Fibroblast of mammary gland (primary cell): Measurements from ENCODE around the gene PNMA6E.

Experiments
- DNase-seq: peaks from one replicate; pipeline ENCODE4 v3.0.0-alpha.2; 2010; ENCODE audit warnings: low read depth
- H3K4me3 ChIP-seq: 2 replicates; pipeline ENCODE4 v1.5.1; 2011; ENCODE audit warnings: low read depth, mild to moderate bottlenecking, low read length, moderate library complexity; ENCODE audit not compliant: control insufficient read depth
- CTCF ChIP-seq: conservative IDR thresholded peaks from 2 replicates; pipeline ENCODE4 v1.5.1; 2011; ENCODE audit warnings: low read depth, low read length, inconsistent platforms; ENCODE audit not compliant: control insufficient read depth, insufficient read depth

The PNMA6E gene

DNA sequence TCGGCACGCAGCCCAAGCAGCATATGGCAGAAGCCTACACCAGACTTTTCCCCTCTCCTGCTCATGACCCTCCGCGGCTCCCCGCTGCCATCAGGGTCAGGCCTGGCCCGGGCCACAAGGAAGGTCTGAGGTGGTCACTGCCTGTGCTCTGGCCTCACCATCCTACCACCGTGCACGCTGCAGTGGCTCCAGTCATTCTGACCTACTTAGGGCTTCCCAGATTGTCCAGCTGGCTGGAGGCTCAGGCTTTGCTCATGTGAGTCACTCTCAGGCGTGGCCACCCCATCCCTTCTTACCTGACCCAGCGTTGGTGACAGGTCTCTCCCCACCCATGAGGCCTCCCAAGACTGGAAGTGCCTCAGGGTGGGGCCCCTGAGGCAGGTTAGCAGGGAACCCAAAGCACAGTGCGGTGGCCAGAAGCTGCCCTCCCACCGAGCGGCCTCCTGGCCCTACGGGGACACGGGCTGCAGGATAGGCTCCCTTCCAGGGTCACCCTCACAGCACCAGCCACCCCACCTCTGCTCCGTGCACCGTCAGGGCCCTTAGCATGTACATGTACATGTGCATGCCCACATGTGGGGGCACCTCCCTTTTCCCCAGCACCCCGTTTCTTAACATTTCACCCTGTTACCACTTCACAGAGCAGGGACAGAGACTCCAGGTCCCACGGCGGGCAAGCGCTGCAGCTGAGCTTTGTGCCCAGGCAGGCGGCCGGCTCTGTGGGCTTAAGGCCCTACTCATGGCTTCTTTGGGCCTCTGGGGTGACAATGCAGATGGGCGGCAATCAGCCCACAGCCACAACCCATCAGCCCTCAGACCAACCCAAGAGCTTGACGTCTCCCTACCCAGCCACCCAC, 42.6 kb upstream of the PNMA6E start:
- H3K4me3 ChIP-seq = no peak overlapping the region
- no peak for TF ChIP-seq CTCF
- DNase-seq = no peak

GRCh38 chrX:153442463-153442862, 41.3 kb upstream of the PNMA6E start:
- no peak for DNase-seq
- TF ChIP-seq CTCF = no peak
- H3K4me3 ChIP-seq = no peak overlapping the region

DNA sequence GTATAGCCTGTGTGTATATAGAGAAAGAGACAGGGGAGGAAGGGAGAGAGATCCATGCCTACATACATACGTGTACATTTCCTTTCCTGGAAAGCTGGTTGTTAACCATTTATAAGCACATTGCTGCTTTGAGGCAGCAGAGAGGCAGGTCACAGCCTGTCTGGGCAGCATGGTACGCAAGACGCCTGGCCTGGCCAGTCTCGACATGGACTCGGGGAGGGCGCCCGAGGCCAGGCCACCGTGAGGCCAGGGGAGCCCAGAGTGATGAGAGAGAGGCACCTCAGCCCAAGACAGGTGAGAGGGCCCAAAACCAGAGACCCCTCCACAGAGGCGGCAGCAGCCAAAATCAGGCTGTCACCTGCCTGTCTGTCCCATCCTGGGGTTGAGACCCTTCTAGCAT, 40.8 kb upstream of the PNMA6E start:
- H3K4me3 ChIP-seq = no peak overlapping the region
- no peak for DNase-seq
- no peak for TF ChIP-seq CTCF

DNA sequence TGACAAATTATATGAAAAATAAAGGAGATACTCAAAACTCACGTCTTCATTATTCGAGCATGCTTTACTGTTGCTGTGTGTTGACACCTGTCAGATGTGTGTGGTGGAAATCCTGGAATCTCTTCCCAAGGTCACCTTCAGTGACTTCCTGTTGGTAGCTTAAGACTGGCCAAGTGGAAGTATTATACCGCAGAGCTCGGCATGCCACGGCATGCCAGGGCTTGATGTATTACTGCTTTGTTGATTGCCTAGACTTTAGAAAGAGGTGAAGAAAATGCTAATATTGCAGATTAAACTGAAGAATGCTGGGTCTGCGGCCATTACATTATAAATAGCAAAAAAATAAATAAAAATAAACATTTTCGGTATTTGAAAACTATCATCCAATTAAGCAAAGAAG, 40.1 kb upstream of the PNMA6E start:
- no peak overlapping the region for H3K4me3 ChIP-seq
- DNase-seq = no peak
- TF ChIP-seq CTCF = no peak

DNA sequence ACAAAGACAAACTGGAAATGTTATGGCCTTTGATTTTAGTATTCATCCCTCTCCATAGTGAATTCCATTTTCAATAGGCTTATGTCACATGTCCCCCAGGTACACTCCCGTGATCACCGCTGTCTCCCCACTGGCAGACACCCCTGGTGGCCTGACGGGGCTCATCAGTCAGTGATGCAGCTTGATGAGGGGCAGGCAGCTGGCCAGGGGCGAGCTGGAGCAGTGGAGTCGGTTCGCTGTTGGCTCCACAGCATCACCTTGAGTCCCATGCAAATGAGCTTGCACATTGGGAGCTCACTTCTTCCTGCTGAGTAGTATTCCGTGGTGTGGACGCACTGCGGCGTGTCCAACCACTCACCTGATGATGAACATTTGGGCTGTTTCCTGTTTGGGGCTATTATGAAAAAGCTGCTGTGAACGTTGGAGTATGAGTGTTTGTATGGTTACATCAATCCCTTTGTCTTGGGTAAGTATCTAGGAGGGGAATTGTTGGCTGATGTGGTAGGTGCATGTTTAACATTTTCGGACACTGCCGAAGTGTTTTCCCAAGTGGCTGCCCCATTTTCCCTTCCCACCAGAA, 39.5 kb upstream of the PNMA6E start:
- no peak overlapping the region for H3K4me3 ChIP-seq
- no peak for TF ChIP-seq CTCF
- DNase-seq = no peak

- DNase-seq = no peak
- TF ChIP-seq CTCF = no peak
- no peak overlapping the region for H3K4me3 ChIP-seq
These were observed 38.8 kb upstream of the PNMA6E start for GRCh38 chrX:153439977-153440376.

DNA sequence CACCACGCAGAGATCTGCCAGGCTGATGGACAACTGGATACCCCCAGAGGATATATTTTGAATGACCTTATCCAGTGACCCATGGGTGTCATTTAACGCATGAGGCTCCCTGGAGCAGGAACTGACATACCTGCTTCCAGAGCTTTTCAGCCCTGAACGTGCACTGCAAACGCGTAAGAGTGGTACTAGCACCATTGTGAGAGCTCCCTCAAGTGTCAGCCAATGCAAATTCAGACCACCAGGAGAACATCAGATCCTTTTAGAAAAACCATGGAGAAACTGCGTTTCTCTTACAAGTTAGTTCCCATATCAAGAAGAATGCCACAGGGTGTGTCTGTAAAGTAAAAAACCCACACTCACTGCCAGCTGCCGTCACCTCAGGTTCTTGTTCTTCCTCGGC, 37.4 kb upstream of the PNMA6E start:
- no peak overlapping the region for H3K4me3 ChIP-seq
- TF ChIP-seq CTCF = peak; percentile 41
- DNase-seq = peak; percentile 35
